Measurements from ENCODE around the gene ALOX15B. TPM values are rescaled to one million over a fixed set of nuclear protein-coding genes. Genes with fewer than 3 reads are reported as not detected.

The ALOX15B gene
- total and polyA plus RNA-seq, 9 of the 15 experiments (the other 6 are each of a cell fraction or from before 2014, with no cell fraction given): 0.04 TPM; not detected in 8

- TF ChIP-seq XRCC5 (IDR thresholded peaks at IDR 0.05; ENCODE audit: low read depth, low read length) (0 out of 2 replicates have a peak, but pooled peaks have one; percentile 34), TGIF2 (CRISPR knock-in tag; IDR thresholded peaks at IDR 0.05) (no peak), SAFB2 (IDR thresholded peaks at IDR 0.05; ENCODE audit: borderline replicate concordance, low read depth, low read length, severe bottlenecking) (no peak), TEAD1 (CRISPR knock-in tag; IDR thresholded peaks at IDR 0.05) (no peak), MAFF (IDR thresholded peaks at IDR 0.05; ENCODE audit: low read length) (no peak), STAG1 (CRISPR knock-in tag; IDR thresholded peaks at IDR 0.05; ENCODE audit: borderline replicate concordance) (peak; percentile 14; the same call in 1 of the 2 replicates), U2AF2 (optimal IDR thresholded peaks at IDR 0.05; ENCODE audit: low read depth, low read length) (no peak), ZSCAN32 (CRISPR knock-in tag; IDR thresholded peaks at IDR 0.05) (no peak), ZFP1 (CRISPR knock-in tag; IDR thresholded peaks at IDR 0.05) (no peak), MIER1 (IDR thresholded peaks at IDR 0.05; ENCODE audit: low read depth) (no peak), BRF1 (IDR thresholded peaks at IDR 0.05; ENCODE audit: borderline replicate concordance, extremely low read depth, insufficient read length) (no peak), GABPB2 (CRISPR knock-in tag; conservative IDR thresholded peaks at IDR 0.05) (no peak), TFAM (CRISPR knock-in tag; conservative IDR thresholded peaks at IDR 0.05) (no peak), ZBTB33 (CRISPR knock-in tag; IDR thresholded peaks at IDR 0.05) (peak; percentile 88), CBFA2T3 (IDR thresholded peaks at IDR 0.05) (no peak), ARID1B (IDR thresholded peaks at IDR 0.05) (no peak), ARID4B (CRISPR knock-in tag; IDR thresholded peaks at IDR 0.05) (no peak), ZNF175 (CRISPR knock-in tag; IDR thresholded peaks at IDR 0.05; ENCODE audit: low read depth) (no peak), FOXM1 (IDR thresholded peaks at IDR 0.05; ENCODE audit: low read depth) (no peak), FOXM1 (CRISPR knock-in tag; IDR thresholded peaks at IDR 0.05; ENCODE audit: low read depth) (no peak), ZBTB8A (IDR thresholded peaks at IDR 0.05; ENCODE audit: partially characterized antibody) (no peak), CHD4 (IDR thresholded peaks at IDR 0.05; ENCODE audit: insufficient read depth, insufficient replicate concordance, low read depth, low read length, poor library complexity, severe bottlenecking) (no peak)
Measured at GRCh38 chr17:7989781-7990655, 48.8 kb upstream of the ALOX15B start (continued).
